Dermis blood vessel endothelial cell (primary cell): ENCODE measurements around the gene ALOX5AP. TPM values are rescaled to one million over a fixed set of nuclear protein-coding genes. Genes with fewer than 3 reads are reported as not detected.
A peak's percentile ranks its signal among the peaks of the same experiment; 100 is the strongest.

Source experiments
- DNase-seq: peaks from one replicate; pipeline ENCODE4 v3.0.0; 2010
- total RNA-seq: library from RNA; depleted of rRNA; stranded (reverse); fragments of >200 nt; gene quantifications from 2 replicates; pipeline ENCODE4 v1.2.3, GENCODE V29; 2014

ALOX5AP gene
- total RNA-seq, 1 donor from 2014 or later, result 0.34 TPM

DNA sequence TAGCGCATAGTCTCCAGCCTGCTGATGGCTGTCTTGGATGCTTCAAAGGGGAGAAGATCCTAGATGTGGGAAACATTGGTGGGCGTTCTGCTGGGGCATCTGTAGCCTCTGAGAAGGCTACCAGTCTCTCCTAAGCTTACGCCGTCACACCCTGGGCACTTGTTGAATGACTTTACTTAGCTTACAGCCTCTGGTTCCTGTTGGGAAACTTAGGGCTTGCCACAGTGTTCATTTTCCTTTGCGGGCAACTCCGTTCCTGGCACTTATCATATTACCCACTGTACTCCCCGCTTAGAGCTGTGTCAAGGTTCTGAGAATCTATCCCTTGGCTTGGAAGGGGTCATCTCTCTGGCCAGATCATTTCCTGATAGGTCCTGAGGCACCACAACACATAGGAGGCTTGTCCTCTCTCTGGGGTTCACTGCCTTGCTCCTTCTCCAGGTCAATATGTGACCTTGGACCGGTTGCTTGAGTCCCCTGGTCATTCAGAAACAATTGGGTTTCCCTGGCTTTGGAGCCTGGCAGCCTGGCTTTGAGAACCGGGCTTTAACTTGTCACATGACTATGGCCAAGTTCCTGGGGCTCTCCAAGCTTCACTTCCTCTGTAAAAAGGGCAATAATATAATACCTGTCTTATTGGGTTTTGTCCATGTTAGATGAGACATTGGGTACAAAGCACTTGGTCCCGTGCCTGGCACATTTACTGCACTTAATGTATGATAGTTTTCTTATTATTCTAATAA, 20.5 kb upstream of the ALOX5AP start:
- no peak for DNase-seq

DNA sequence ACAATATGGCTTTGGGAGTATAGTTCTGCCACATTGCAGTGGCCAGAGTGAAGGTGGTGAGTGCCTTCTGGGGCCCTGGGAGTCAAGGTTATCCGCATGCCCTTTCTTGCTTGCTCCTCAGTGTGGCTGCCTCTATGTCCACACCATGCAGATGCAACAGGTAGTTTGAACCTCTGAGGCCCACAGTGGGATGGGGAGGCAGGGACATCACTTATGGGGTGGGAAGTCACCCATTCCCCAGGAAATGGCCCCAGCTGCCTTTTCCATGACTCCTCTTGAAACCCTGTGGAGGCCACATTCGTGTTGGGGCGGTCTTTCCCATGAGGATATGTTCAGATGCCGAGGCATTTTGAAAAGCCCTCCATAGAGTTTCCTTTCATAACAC, 20.0 kb upstream of the ALOX5AP start:
- no peak for DNase-seq

DNA sequence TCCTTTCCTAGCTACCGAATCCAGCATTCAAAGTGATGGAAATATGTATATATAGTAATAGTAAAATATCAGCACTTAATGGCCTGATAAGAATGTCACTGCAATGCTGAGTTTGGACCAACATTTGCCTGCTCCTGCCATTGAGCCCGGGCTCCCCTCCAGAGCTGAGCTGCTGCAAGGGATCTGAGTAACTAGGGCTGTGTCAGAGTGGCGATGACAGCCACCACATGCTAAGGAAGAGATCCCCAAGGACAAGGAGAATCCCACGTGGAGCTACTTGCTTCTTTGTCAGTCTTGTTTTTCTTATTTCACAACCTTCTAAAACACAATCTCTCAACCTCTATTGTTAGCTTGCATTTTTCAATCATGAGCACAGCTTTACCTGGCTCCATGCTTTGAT, 19.5 kb upstream of the ALOX5AP start:
- DNase-seq, result no peak

DNA sequence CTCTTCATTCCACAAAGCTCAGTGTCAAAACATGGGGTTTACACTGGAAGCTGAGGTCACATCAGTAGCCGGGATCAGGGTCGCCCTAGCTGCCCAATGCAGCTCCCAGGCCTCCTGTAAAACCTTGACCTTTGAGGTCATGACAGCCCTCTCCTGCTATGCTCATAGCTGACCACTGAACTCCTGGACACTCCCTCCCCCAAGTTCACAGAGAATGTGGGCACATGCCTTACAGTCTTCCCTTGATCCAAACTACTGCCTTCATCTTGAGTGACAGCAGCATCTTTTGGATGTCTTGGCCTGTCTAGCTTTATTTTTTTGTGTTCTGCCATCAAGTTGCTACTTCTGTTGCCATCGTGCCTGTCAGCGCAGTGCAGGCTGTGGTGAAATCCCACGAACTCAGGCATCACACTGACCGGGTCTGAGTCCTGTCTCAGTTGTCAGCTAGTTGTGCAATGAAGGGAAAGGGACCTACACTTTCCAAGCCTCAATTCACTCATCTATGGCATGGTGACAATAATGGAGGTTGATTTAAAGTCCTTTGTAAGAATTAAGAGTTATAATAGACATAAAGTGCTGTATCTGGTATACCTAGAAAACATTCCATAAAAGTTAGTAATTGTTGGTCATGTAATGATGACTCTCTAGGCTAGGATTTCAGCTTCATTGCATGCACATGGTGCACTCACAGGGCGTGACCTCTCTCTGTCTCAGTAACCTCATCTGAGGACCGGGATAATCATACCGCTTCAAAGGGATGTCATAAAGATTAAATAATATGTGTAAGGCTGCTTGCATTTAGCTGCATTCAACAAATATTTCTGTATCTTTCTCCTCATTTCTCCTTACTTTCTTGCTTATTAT, 16.4 kb upstream of the ALOX5AP start:
- DNase-seq, result no peak

DNA sequence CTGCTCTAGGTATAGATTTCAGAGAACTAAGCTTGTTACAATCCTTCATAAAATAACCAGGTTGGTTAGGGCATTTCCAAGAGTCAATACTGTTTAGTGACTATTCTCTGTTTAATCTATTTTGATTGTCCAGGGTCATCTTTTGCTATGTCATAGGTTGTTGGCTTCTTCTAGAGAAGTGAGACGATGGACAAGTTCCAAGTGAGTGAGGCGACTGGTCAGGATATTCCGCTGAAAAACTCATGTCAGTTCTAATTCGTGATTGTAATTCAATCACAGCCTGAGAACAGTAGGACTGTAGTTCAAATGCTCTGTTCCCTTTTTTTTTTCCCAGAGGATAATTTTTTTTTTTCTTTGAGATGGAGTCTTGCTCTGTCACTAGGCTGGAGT, 15.8 kb upstream of the ALOX5AP start:
- no peak for DNase-seq

DNA sequence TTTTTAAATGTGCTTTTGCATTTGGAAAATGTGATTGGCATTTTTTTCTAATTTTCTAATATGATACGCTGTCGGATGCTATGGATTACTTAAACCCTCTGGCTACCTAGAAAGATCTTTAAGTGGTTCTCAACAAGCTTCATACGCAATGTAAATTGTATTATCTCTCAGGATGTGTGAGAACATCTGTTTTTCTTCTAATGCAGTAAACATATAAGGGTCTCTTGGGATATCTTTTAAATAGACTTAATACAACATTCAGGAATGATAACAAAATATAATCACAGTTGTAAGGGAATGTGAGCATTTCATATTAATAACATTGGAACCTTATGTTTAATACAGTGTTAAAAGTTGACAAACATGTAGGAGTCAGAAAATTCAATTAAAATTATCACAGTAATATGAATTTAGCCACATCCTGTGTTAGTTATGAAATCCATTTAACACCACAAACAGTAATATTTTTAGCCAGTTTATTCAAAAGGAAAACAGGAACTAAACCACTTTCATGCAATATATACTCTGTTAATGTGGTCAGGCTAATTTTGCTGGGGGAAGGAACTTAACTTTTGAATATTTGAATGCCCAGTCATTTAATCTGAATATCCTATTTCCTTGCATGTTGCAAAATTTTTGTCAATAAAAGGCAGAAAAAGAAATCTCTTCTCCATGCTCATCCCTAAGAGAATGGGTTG, 15.0 kb upstream of the ALOX5AP start:
- no peak for DNase-seq

DNA sequence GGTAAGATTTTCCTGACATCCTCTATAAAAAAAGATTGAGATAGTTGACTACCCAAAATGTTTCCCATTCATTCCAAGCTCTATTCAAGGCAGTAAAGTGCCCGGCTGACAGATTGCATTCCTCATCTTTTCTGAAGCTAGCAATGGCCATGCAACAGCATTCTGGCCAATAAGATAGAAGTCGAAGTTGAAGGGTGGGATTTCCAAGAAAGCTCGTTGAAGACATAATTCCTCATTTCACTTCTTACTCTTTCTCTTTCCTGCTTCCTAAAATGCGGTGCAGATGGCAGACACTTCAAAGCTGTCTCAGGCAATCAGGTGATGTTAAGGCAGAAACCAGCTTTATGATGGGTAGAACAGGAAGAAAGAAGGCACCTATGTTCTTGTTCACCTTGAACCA, 13.4 kb upstream of the ALOX5AP start:
- DNase-seq, result no peak

DNA sequence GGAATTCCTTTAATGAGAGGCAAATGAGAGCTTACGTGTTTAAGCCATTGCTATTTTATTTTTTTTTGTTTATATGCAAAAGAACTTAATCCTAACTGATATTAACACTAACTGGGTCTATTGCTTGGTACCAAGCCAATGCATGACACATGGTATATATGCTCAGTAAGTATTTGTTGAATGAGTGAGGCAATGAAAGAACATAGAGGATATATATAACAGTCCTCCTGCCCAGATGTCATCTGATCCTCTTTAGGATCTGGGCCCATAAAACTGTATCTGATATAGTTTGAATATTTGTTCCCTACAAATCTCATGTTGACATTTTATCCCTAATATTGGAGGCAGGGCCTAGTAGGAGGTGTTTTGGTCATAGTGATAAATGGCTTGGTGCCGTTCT, 13.0 kb upstream of the ALOX5AP start:
- no peak for DNase-seq

DNA sequence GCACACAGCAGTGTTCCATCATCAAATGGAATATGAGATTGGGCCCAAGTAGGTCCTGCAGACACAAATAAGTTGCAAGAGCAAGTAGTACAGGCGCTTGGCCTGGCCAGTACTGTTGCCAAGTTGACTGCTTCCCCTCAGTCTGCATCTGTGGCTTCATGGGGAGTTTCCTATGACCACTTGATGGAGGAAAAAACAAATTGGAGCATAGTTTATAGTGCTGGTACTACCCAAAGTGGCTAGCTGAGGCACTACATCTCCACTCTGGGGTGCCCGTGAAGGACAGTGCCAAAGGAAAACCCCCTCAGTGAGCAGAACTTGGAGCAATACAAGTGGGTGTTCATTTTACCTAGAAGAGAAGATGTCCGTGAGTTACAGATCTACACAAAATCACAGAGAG, 10.6 kb upstream of the ALOX5AP start:
- no peak for DNase-seq

DNA sequence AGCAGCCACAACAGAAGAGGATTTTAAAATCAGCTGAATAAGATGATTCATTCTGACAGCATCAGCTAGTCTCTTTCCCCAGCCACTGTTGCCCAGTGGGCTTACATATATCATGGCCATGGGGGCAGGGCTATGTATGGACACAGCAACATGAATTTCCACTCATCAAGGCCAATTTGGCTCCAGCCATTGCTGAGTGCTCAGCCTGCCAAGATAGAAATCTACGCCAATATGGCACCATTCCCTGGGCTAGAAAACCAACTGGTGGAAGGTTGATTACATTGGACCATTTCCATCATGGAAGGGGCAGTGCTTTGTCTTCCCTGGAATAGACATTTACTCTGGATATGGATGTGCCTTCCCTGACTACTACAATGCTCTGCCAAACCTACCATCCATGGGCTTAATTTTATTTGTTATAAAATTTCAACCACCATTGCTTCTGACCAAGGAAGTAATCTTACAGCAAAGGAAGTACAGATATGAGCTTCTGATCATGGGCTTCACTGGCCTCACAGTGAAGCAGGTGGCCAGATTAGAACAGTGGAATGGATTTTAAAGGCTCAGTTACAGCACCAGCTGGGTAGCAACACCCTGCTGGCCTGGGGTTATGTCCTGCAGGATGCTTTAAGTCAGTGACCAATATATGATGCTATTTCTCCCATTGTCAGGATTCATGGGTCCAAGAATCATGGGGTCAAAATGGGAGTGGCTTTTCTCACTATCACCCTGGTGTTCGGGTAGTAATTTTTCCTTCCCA, 9.8 kb upstream of the ALOX5AP start:
- no peak for DNase-seq

DNA sequence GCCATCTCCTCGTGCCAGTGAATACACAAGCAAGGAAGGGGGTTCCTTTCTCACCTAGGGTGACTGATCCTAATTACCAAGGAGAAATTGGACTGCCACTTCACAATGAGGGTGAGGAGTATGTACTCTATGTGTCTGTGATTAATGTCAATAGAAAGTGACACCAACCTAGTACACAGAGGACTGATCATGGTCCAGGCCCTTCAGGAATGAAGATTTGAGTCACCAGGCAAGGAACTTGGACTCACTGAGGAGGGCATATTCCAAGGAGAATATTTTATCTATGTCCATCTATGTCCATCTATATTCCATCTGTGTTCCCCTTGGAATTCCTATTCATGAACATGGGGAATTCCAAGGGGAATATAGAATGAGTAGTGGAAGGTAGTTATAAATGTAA, 9.2 kb upstream of the ALOX5AP start:
- no peak for DNase-seq

DNA sequence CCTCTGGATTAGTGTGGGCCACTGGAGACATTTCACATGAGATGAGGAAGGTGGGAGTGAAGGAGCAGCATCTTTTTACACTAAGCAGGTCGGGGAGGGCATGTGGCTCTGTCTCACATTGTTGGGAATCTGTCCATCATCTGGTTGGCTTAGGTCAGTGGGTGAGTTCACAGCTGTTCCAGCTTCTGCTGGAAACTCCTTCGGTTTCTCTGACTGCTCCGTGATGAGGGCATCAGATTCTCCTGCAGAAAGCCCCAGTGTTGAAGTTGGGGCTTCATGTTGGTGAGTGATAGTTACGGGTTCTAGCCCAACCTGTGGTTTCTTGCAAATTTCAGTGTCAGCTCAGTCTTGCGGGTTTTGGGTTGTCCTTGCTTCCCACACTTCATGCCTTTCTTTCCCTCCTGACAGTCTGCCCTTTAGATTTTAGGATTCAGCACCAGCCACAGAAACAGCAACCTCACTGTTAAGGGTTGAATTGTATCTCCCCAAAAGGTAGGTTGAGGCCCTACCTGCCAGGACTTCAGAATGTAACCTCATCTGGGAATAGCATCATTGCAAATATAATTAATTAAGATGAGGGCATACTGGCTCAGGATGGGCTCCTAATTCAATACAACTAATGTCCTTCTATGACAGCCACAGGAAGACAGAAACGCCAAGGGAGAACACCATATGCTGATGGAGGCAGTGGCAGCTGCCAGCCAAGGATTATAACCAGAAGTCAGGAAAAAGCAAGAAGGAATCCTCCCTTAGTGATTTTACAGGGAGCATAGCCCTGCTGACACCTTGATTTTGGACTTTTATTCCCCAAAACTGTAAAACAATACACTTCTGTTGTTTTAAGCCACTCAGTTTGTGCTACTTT, 7.6 kb upstream of the ALOX5AP start:
- no peak for DNase-seq

DNA sequence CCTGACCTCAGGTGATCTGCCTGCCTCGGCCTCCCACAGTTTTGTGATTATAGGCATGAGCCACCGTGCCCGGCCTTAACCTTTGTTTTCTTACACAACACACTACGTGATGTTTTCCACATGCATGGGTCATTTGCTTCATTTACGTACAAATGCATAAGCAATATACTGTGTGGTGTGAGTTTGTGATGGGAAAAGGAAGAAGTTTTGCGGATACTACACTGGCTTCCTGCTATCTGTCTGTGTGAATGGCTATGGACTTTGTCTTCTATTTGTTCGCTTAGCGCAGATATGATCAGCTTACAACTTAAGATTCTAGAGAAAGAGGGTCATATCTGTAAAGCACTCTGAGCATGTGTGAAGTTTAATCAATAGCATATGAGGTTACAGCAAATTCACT, 5.5 kb upstream of the ALOX5AP start:
- DNase-seq, result no peak

DNA sequence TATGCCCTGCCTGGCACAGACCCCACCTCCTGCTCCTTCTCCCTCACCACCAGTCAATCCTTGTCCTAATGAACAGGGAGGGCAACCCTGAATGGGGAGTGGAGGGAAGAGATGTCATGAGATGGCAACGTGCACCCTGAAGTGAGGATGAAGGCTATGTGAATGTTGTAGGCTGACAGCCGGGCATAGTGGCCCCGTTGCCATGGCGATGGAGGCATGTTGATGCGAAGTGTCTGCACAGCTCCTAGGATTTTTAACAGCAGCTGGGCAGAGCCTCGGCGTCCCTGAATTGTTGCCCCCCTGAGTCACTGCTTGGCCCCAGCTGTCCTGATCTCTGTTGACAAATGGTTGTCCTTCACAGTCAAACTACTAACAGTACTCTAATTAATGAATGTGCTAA, 4.8 kb upstream of the ALOX5AP start:
- no peak for DNase-seq

DNA sequence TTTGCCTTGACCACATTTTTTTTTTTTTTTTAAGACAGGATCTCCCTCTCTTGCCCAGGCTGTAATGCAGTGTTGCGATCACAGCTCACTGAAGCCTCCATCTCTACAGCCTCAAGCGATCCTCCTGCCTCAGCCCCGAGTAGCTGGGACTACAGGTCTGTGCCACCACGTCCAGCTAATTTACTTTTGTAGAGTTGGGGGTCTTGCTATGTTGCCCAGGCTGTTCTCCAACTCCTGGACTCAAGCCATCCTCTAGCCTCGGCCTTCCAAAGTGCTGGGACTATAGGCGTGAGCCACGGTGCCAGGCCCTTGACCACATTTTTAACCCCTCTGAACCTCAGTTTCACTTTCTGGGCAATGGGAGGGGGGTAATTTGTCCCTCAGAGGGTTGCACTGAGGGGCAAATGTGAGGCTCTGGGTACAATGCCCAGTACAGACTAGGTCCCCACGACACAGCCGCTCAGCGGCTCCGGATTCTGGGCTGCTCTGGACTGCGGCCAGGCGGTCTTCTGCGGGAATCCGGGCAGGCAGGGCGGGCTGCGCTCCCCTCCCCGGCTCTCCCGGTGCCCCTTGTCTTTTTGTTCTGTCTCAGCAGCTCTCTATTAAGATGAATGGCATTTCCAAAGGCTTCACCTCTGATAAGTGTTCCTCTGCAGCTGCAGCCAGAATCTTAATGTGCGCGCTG, 3.8 kb upstream of the ALOX5AP start:
- no peak for DNase-seq

DNA sequence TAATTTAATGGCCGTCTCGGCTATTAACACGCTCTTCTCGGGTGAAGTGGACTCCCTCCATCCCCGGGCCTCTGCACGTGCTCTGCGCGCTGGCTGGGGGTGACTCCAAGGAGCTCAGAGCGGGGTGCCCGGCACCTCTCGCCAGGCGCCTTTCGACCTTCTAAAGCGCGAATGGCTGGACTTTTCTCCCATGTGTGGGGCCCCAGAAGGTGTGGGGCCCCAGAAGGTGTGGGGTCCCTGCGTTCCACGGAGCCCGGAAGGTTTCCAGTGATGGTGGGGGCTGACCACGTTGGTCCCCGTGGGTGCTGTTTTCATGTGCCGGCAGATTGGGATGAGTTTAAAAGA, 3.3 kb upstream of the ALOX5AP start:
- DNase-seq, result no peak

DNA sequence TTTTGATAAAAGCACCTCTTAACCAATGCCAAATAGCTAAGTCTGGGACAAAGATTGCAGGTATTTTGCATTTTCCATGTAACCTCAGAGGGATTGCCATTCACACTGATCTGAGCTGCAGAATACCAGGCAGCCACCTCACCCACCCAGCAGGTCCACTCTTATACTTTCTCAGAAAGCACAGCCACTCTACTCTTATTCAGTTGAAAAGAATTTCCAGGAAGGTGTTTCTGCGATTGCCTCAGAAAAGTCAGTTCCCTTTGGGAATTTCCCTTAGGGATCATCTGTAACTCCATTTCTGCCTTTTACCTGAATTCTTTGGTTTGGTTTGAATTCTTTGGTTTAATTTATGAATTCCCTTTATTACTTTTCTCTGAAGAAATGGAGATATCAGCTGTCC, 904 bp upstream of the ALOX5AP start:
- peak; percentile 22 for DNase-seq

DNA sequence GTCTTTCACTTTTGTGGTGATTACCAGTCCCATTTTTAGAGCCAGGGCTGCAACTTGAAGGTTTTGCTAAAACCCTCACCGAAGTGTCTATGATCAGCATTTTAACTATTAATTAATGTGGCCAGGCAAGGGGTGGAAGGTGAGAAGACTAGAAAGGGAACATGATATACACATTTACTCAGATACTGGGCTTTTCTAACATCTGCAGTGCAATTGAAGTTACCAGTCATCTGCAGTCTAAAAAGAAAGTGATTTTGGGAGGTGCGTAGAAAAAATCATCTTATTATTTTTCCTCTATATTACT, 481 bp downstream of the ALOX5AP start:
- no peak for DNase-seq

DNA sequence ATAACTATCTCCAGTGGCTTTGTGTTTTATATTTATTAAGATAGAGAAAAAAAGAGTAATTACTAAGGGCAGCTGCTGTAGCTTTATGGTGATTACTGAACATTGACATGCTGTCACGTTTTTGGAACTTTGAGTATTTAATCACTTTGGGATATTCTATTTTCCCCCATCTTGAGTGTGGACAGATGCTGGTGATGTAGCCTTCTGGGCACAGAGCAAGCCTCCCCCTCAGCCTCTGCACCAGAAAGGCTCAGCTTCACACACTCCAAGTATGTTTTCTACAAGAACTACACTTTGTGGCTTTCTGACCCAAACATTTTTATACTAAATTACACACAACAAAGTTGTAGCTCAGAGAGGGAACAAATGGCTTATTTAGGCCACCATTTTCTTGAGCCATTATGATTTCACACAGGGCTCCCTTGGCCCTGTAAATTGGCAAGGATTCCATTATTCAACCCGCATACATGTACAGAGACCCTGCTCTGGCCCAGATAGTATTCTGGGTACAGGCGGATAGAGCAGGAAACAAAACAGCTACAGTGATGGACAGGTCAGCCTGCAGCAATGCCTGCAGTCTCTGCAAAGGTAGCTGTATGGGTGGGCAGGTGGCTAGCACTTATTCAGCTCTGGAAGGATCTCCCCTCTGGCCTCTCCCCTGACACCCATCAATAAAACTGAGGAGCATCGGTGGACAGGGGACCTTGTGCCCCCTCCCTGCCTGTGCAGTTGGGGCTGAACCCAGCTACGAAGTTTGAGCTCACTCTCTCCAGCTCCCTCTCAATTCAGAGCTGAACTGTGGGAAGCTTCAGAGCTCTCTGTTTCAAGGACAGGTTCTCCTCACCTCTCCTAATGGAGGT, 1.3 kb downstream of the ALOX5AP start:
- no peak for DNase-seq

DNA sequence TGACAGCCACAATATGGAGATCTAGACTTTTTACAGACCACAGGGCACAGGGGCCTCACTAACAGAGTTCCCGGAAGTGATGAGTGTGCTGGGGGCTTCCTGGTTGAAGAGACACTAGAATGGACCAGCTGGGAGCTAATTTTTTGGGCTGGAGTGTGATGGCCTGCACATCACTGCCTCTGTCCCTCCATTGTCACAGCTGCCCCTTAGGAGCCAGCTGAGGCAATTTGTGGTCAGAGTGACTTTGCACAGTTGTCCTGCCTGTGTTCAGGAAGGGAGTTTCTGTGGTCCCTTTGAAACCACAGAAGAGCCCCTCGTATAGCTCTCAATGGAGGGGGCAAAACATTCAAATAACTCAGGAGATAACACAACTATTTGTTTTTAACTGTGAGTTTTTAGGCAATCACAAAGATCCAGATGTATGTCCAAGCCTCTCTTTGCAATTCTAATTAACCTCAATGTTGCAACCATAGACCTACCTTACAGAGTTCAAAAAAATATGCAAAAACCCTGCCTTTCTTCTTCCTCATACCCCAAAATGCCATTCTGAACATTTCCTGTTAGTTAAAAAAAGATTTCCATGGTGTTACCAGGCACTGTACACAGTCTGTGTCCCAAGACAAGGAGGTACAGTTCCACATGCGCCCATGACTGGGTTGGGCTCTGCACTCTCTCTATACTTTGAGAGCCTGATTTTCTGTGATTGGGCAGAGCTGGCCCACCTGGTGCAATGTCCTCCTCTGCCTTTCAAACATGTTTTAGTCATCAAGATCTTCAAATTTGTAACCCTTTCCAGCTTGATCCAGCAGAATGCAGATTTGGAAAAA, 2.4 kb downstream of the ALOX5AP start:
- no peak for DNase-seq
